IPS-11a (cell line): ENCODE measurements around the gene SFMBT2.

Experiments used
- H3K4me3 ChIP-seq: one replicate; pipeline ENCODE4 v1.5.1; 2013; ENCODE audit warnings: low read depth, low read length, control low read depth

Gene SFMBT2

DNA sequence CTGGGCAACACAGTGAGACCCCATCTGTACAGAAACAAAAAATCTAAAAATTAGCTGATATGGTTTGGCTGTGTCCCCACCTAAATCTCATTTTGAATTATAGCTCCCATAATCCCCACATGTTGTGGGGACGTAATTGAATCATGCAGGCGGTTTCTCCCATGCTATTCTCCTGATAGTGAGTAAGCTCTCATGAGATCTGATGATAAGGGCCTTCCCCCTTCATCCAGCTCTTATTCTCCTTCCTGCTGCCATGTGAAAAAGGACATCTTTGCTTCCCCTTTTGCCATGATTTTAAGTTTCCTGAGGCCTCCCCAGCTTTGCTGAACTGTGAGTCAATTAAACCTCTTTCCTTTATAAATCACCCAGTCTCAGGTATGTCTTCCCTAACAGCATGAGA, 136.5 kb downstream of the SFMBT2 start:
- no peak overlapping the region for H3K4me3 ChIP-seq

GRCh38 chr10:7272008-7272407, 138.8 kb downstream of the SFMBT2 start:
- H3K4me3 ChIP-seq, result no peak overlapping the region

- H3K4me3 ChIP-seq, result no peak overlapping the region
Measured at GRCh38 chr10:7269988-7270387, 140.8 kb downstream of the SFMBT2 start.

GRCh38 chr10:7267142-7267541, 143.7 kb downstream of the SFMBT2 start:
- H3K4me3 ChIP-seq, result no peak overlapping the region

DNA sequence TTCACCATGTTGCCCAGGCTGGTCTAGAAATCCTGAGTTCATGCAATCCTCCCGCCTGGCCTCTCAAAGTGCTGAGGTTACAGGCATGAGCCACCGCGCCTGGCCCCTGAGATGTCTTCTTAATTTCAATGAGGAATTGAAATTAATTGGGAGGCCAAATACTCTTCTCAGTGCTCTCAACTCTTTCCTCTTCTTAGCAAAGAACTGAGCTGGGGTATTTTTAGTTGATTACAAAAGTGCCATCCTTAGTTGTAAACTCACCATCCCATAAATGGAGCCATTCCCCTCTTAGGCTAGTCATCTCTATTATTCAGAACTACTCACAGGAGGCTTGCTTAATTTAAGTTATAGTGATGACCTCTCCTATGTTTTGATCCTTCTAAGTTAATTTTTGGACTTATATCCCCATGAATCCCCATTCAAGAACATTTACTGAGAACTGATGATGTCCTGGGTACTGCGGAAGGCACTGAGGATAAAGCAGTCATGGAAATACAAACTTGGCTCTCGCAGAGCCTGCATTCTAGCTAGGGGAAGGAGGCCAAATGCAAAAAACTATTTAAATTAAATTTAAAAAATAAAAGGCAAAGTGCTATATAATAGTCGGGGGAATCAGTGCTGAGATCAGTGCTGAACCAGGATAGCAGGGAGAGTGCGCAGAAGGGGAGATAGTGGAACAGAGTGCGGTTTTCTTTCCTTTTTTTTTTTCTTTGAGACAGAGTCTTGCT, 145.3 kb downstream of the SFMBT2 start:
- no peak overlapping the region for H3K4me3 ChIP-seq

DNA sequence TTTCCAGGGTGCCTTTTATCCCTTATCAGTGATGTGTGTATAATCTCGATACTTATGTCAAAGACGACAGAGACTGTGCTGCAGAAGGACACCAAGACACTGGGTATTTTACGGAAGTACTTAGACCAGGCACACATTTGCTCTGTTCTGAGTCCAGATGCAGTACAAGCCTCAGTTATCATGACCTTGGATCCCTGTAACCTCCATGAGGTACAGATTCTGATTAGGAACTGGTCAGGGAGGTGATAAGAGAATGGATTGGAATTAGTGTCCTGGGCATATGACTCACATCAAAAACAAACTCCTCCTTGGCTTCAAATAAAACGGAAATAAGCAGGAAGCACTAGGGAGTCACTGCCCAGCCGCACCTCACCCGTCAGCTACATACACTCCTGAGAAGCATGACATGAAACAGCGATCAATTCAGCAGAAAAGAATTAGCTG, 146.5 kb downstream of the SFMBT2 start:
- H3K4me3 ChIP-seq, result no peak overlapping the region

- no peak overlapping the region for H3K4me3 ChIP-seq
Measured at GRCh38 chr10:7263616-7264015, 147.2 kb downstream of the SFMBT2 start.

DNA sequence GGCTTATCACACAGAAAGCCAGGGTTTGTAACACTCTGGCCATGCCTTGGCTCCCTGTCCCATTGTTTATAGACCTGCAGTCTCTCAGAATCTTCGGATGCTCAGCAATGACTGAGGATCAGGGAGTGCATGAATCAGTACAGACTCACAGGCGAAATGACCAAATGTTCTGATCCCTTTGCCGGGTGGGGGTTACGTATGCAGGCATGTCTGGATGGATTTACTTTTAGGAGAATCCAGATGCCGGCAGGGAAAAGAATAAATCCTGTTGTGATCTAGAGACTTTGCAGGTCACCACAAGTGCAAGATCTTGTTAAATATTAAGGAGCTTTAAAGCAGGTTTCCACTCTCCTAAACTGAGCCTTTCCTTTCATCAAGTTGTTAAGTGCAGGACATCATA, 149.5 kb downstream of the SFMBT2 start:
- no peak overlapping the region for H3K4me3 ChIP-seq

DNA sequence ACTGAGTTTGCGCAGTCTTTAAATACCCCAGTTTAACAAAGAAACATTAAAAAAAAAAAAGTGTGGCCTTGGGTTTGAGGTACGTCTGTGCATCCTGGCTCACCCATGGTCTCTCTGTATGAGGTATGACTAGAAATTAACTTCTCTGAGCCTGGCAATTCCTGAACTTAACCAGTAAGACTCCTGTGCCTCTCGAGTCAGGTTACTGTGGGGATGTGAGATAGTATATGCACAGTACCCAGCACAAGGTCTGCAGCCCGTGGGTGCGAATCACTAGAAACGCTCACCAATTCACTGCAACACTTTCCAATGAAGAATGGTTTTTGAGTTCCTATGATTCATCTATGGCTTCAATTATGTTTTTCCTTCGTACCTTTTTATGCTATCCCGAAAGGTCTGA, 149.9 kb downstream of the SFMBT2 start:
- no peak overlapping the region for H3K4me3 ChIP-seq

DNA sequence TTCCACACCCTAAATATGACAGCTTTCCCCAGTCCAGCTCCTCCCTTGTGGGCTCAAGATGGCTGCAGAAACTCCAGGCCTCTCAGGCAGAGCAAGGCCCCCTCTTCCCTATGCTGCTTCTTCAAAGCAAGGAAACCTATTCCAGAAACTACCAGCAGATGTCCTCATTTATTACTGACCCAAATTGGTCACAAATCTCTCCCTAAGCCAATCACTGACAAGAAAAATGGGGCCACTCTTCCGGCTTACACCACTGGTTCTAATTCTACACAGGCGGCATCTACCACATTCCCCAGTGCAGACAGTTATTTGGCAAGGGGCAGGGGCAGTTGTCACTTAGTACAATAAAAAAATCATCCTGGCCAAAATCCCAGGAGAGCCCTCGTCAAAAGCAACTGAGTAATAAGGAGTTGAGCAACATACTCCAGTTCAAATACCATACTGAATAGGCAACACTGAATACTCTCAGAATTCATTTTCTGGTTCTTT, 150.4 kb downstream of the SFMBT2 start:
- H3K4me3 ChIP-seq, result no peak overlapping the region

GRCh38 chr10:7258948-7259523, 151.8 kb downstream of the SFMBT2 start:
- no peak overlapping the region for H3K4me3 ChIP-seq

- H3K4me3 ChIP-seq, result no peak overlapping the region
Measured at GRCh38 chr10:7255517-7255916, 155.3 kb downstream of the SFMBT2 start.

GRCh38 chr10:7251696-7252465, 159.0 kb downstream of the SFMBT2 start:
- H3K4me3 ChIP-seq, result no peak overlapping the region

DNA sequence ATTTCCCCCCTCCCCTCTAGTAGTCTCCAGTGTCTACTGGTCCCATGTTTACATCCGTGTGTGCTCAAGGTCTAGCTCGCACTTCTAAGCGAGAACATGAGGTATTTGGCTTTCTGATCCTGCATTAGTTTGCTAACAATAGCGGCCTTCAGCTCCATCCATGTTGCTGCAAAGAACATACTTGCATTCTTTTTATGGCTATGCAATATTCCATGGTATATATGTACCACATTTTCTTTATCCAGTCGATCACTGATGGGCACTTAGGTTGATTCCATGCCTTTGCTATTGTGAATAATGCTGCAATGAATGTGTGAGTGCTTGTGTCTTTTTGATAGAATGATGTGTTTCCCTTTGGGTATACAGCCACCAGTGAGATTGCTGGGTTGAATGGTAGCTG, 160.6 kb downstream of the SFMBT2 start:
- no peak overlapping the region for H3K4me3 ChIP-seq

GRCh38 chr10:7248585-7249164, 162.2 kb downstream of the SFMBT2 start:
- no peak overlapping the region for H3K4me3 ChIP-seq

GRCh38 chr10:7248148-7248547, 162.7 kb downstream of the SFMBT2 start:
- no peak overlapping the region for H3K4me3 ChIP-seq

DNA sequence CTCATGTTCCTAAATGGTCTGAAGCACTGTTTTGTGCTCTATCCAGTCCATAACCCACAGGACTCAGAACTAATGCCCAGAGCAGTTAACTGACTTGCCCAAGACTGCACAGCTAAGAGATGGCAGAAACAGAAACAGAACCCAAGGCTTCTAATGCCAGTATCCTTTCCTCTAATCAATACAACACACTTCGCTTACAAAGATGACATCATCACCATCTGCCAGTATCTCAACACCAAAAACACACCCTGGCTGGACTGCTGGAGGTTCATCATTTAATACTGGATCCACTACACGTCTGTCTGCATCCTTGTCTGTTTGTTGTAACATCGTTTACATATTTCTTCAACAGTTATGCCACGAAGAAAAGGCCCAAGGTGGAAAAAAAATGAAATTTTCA, 165.3 kb downstream of the SFMBT2 start:
- no peak overlapping the region for H3K4me3 ChIP-seq

GRCh38 chr10:7243873-7244272, 167.0 kb downstream of the SFMBT2 start:
- no peak overlapping the region for H3K4me3 ChIP-seq

- no peak overlapping the region for H3K4me3 ChIP-seq
Measured at GRCh38 chr10:7243139-7243538, 167.7 kb downstream of the SFMBT2 start.

GRCh38 chr10:7239312-7239985, 171.4 kb downstream of the SFMBT2 start:
- H3K4me3 ChIP-seq, result no peak overlapping the region

- no peak overlapping the region for H3K4me3 ChIP-seq
Measured at GRCh38 chr10:7235376-7235775, 175.5 kb downstream of the SFMBT2 start.
